T-helper 1 cell (primary cell): ENCODE data around the gene CHSY1.
A peak's percentile ranks its signal among the peaks of the same experiment; 100 is the strongest.

ENCODE experiments used
- DNase-seq, 5 donors: peaks; one replicate each; pipeline ENCODE4 v3.0.0-alpha.2; 2012 to 2020

The CHSY1 gene

DNA sequence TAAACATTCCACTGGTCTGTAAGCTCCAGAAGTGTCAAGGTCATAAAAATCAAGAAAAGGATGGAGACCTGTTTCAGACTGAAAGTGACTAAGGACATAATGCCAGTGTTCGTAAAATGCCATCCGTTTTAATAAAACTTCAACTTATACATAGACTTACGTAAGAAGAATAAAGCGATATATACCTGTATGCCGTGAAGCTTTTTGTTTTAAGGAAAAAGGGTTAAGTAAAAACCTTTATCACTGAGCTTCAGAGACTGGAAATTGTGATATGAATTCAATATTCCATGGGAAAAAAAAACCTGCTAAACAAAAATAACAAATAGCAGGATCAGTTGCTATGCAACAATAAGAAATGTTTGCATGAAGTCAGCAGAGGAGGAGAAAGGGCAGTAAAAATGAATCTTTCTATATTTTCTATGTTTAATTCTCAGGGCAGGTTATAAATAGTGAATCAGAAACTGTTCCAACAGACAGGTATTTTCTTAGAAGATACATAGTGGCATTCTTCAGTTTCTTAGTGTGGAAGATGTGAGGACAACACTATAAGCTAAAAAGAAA, 42.5 kb downstream of the CHSY1 start:
- no peak for DNase-seq

DNA sequence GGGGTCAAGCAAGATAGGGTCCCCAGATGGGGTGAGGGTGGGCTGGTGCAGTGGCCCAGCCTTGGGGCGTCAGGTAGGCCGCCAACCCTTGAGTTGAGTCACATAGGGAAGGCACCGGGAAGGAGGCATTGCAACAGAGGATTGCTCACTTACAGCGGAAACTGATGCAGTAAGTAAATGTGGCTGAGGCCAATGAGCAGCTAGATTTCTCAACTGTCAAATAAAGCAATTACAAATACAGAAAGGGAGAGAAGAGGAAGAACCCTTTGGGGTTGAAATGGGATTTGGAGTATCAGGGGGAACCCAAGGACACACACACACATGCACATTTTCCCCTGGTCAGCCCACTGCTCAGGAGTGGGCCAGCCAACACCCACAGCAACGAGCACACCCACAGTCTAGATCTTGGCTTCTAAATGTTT, 44.0 kb downstream of the CHSY1 start:
- DNase-seq: no peak

DNA sequence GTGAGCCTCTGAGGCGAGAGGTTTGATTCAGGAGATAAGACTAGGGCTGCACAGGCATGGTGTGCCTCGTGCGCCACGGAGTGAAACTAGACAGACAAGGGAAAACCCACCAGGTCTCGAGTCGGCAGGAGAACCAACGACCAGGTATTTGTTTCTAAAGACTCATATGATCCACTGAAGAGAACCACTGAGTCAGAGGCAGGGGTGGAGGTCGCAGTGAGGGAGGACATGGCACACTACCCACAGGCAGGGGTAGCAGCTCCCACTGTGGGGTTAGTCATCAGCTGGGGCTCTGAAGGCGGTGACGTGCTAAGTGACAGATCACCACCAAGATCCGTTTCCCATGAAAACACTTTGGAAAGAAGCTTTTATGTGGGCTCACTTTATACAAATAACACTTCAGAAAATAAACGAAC, 45.7 kb downstream of the CHSY1 start:
- DNase-seq: peak in 4 of 5 donors; percentile 24 to 72 (median 32)

DNA sequence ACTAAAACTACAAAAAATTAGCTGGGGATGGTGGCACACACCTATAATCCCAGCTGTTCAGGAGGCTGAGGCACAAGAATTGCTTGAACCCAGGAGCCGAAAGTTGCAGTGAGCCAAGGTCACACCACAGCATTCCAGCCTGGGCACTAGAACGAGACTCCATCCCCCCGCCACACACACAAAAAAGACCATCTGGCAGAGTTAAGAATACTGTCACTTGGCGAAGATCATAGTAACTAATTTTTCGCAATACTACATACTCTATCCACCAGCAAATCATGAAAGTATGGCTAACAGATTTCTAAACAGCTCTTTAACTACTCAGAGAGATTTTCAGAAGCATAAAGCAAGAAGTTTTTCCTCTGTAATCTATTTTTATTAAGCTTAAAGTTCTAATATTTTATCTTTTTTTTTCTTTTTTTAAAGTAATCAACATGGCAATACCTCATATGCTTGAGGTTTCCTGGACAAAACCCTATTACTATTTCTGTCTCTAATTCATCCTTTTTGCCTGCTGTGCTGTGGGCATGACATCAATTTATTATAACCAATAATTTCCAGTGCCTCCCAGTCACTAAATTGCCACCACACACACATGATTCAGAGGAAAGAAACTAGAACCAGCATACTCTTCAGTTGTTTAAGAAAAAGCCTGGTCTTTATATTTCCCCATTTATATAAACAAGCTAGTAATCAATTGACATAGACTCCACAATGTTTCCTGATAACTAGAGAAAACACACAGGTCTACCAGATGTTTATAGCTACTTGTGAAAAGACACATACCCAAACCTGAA, 46.9 kb downstream of the CHSY1 start:
- DNase-seq: no peak

DNA sequence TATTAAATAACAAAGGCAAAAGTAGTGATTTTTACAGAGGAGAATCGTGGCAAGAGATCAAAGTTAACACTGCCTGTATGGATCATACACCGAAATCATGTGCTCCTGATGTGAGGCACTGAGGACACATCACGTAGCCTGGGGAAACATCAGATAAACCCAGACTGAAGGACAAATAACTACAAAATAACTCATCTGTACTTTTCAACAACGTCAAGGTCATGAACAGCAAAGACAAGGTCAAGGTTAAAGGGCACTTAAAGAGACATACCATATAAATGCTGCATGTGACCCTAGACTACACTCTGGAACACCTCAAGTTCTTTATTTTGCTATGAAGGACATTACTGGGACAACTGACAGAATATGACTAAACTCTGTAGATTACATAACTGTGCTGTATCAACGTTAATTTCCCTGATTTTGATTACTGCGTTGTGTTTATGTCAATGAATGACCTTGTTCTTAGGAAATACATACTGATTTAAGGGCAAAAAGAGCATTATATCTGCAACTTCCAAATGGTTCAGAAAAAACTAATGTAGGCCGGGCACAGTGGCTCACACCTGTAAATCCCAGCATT, 48.1 kb downstream of the CHSY1 start:
- DNase-seq: no peak

DNA sequence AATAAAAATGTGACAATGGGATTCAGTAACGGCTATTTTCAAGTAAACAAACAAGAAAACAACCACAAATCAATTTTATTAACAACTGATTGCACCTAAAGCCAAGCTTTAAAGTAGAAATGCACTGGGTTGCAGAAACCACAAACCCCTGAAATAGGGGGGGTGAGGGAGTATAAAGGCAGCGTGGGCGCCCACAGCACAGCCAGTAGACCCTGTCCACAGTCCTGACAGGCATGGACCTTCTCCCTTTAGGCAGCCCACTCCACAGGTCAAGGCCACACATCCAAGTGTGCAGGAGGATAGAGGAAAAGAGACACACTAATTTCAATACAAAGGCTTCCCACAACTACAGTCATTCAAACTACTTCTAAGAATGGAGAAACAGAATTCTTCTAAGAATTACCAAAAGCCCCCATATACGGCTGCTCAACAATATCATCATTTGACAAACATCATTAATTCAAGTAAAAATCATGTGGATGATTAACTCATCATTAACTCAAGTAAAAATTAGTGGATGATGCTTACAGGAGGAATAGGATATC, 48.7 kb downstream of the CHSY1 start:
- peak in 1 of 5 donors; percentile 55 for DNase-seq

DNA sequence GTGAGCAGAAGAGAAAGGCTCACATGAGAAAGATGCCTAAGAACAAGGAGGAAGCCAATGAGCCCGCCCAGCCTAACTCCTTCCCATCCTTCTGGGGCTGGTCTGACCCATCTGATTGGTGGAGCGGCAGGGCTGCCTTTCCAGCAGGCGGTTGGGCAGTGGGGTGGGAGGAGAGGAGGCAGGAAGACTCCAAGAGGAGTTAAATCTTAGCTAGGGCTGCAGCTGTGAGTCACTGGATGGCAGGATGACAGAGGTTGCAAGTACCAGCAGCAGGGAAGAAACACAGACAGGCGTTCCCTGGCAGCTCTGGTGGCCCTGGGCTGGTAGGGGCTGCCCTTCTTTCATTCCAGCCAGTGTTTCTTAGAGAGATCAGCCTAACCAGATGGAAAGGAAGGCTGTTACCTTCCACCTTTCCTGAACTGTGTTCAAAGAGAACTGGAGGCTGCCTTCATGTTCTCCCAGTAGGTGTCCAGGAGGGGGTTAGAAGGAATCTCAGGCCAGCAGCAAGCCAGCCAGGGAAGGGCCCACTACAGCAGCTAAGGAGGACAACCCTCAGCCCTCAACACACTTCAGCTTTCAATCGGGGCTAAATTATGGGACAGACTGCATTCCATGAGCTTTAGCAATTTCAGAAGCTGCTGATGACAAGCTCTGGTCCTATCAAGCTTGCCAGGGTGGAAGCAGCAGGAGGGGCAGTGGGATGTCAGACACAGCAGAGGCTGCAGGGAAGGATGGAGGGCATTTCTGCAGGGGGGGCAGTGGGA, 50.3 kb downstream of the CHSY1 start:
- no peak for DNase-seq

DNA sequence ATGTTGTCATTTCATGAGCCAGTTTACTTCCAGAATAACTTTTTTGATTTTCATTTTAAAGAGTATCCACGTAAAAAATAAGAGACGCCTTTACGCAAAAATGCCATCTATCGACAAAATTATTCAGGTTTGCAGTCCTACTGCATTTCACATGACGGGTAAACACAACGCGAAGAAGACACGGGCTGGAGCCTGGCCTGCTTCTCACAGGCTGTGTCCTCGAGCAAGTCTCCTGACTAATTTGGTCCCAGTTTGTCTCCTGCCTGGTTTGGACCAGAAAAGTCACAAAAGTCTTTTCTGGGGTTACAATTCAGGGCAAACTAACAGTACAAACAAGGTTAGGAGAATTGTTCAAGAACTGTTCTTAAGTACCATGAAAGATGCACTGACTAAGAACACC, 51.7 kb downstream of the CHSY1 start:
- DNase-seq: no peak

DNA sequence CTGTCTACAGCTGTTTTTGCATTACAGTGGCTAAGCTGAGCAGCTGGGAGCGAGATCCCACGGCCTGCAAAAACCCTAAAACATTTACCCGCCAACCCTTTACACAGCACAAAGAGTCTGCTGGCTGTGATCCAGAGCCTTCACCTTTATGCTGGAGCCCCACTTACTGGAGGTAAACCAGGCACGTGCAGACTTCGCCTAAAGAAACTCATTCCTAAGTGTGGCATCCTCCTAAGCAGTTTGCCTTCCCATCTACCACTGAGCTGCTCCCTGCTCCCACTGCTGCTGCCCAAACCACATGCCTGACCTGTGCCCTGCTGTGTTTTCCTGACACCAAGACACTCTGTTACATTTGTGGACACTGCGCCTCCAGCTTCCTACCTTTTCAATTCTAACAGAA, 53.0 kb downstream of the CHSY1 start:
- no peak for DNase-seq

DNA sequence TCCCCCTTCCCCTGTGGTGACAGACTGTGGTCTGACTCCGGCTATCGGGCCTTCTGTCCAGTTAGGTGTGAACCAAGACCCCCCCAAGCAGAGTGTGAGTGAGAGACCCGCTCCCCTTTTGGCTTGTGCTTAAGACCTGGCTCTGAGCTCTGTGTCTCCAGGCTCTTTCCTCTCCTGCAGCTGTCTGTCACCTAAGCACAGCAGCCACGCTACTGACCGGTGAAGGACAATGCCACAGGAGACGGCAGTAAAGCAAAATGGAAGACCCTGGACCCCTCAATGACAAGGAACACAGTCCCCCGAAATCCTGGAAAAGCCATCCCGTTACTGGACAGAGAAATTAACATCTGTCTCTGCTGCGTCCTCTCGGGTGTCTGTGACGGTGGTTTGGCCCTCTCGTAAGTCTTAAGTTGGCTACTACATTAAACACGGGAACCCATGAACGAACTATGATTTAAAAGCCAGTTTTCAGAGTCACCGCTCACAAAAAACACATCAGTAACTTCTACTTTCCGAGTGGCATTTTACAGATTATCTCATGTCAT, 53.7 kb downstream of the CHSY1 start:
- DNase-seq: no peak

DNA sequence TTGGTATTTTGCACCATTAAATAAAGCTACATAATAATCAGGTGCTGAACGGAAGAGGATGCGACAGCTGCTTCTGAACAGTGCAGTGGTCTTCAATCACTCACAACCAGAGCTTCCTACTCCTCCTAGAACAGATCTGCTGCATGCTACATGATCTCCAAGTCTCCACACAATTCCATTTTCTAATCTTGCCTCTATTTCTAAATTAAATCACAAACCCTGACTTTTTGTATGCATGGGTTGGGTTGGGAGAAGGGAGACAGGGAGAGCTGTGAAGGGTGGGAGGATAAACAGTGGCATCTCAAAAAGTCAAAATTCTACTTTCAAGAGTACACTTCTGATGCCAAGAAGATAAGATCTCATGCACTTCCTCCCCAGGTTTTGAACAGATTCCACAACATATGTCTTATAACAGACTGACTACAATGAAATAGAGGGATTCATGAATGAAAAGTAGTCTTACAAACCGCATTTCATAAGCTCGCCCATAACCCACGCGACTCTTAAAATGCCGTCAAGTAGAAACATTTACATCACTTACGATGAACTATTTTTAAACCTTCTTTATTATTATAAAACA, 57.2 kb downstream of the CHSY1 start:
- no peak for DNase-seq

DNA sequence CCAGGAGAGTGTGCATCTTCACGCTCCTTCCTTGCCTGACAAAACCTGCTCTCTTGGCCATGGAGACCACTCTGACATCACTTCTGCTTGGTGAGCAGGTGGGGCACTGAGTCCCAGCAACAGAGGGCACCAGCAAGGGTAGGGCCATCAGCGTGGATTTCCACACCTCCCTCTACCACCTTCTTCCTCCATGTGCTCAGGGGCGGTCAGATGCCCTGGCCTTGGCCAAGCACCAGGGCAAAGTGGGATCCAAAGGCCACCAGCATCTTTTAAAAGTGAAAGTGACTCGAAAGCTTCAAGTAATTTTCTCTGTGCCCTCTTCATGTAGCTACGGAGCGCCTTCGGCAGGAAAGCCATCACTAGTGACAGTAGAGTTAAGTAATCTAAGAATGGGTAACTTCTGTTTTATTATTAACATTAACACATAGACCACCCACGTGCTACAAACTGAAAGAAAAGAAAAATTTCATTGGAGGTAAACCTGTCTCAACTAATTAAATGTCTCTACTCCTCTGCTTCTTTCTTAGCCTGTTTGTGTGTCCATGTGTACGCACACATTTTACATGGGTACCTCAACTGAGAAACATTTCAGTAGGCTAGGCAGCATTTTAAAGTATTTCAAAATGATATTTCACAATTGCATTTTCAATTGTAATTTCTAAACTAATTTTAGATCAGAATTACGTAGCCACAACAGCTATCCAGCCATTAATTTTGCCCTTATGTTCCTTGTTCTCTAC, 57.9 kb downstream of the CHSY1 start:
- no peak for DNase-seq

DNA sequence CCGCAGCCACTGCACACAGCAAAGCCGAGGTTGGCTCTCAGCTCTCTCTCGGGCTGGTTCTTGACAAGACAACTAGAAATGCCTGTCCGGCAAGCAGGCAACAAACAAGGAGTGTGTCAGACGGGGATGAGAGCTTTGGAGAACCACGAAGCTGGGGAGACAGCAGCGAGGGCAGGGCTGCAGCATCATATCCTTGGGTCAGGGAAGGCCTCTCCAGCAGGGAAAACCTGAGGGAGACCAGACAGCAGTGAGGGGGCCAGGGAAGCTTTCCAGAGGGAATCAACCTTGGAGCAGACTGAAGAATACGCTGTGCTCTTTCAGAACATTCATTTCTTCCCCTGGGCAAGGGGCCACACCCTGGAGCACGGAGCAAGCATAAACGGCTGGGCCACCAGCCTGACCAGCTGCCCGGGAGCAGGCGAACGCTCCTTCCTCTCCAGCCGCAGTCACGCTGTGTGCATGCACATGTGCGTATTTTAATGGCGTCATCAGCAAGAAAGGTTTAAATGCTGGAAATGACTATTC, 58.7 kb downstream of the CHSY1 start:
- no peak for DNase-seq

DNA sequence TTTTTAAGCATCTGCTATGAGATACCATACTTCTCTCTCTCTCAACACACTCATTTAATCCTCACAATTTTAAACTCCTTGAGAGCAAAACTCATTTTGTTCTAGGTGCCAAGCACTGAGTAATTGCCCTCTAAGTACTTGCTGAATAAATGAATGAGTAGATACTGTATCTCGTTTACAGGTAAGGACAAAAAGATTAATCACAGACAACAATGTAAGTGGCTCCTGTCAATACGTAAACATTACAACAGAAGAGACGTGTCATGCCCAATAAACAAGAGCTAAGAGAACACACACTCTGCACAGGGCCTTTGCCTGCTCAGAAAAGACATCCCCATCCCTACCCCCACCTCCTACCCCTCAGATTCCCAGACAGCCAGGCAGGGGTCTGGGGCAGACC, 59.8 kb downstream of the CHSY1 start:
- no peak for DNase-seq

DNA sequence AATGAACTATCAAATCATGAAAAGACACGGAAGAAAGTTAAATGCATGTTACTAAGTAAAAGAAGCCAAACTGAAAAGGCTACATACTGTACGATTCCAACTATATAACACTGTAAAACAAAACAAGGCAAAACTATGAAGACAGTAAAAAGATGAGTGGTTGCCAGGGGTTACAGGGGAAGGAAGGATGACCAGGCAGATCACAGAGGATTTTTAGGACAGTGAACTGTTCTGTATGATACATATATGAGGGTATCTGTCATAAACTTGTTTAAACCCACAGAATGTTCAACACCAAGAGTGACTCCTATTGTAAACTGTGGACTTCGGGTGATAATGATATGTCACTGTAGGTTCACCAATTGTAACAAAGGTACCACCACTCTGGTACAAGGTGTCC, 60.6 kb downstream of the CHSY1 start:
- no peak for DNase-seq

DNA sequence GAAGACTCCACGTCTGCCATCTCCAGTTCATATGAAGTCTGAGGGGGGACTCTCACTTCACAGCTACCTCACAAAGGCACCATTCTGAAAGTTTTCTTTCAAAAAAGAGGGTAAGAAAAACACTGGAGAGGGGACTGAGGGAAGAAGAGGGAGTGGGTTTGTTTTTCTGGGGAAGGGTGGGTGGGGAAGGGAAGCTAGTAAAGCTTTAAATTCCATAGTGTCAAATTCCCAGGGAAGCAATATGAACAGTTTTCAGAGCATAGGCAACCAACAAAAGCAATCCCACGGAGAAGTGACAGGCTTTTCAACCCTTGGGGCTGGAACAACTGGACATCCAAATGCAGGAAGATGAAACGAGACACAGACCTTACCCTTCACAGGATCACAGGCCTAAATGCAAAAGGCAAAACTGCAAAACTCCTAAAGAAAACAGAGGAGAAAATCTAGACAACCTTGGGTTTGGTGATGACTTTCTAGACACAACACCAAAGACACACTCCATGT, 61.7 kb downstream of the CHSY1 start:
- no peak for DNase-seq

DNA sequence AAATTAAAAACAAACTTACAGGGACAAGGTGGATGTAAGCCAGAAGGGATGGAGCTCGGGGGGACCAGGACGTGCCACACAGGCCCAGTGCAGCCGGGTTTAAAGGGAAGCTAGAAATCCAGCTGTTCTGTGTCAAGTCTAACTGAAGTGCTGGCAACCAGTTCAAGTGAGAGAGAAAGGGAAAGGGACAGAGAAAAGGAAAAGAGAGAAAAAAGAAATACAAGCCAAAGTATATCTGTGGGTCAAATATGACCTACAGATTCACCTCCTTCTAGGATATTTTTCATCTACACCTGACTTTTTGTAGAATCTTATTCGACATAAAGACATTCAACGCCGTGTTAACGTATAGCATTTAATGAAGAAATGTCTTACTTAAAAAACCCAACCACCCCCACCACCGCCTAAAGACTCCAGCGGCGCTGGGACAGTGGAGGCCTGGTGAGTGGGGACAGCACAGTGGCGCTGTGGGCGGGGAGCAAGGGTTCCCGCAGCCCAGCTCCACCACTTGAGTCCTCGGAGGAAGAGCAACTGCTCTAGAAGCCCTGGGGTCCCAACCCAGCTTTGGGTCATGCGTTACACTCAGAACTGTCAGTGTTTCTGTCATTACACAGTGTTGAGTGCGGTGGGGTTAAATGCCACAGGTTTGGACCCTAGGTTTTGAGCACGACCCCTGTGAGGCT, 62.3 kb downstream of the CHSY1 start:
- DNase-seq: no peak

DNA sequence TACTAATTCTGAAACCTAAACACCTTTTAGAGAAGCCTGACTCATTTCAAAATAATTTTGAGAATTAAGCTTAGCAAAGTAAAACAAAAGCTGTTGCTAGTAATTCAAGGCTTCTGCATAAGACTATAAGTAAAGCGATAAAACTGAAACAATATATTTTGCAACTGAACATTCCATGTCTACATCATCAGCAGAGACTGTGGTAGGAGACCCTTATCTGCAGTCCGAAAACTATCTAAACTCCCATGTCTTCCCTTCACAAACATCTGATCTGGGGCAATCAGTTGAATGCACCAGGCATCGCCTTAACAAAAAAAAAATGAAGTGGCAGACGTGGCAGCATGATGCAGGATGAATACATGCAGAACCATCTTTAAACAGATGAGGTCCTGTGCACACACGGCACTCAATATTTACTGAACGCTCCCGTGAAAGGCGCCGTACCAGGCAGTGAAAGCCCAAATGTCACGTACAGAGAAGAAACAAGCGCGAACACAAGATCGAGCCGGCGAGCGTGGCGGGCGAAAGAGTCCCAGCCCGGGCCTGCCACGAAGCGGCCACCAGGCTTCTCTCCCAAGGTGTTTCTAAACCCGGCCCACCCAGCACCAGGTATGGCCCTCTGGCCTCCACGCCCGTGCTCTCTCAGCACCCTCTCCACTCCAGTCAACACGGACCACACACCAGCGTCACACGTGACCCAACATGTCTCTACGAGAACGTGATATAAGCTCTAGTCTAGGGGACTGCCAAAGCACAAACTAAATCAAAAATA, 63.0 kb downstream of the CHSY1 start:
- DNase-seq: peak in 1 of 5 donors; percentile 76

DNA sequence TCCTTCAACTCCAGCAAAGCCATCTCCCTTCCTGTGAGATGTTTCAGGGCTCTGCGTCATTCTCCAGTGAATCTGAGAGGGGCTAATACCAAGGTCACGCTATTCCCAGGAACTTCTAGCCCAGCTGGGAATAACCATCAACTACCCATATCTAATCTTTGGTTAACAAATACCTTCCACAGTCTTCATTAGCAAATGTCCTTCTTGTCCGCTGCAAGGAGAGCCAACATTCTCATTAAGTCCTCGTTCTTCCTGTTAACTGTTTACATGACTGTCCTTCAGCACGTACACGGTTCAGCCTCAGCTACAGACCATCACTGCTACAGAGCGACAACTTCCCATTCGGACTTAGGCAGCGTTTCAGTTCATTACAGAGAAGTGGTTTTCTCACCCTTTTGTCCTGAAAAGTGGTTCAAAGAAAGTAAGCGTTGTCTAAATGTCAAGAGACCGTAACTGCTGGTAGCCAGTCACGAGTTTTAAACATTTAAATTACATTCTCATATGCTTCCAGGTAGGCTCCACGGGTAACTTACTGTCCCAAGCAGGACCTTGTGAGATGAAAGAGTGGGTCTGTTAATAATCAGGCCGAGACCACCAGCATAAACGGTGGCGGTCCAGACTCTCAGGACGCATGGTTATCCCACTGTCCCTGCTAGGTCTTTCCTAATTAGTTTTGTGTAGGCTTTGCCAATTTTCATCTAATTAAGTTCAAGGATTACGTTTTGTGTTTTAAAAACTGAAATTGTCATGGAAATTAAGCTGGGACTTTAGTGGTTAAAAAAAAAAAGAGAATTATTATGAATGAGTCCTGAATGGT, 63.8 kb downstream of the CHSY1 start:
- no peak for DNase-seq
